HUES6 (cell line): ENCODE data around the gene GATAD2B.
A peak's percentile ranks its signal among the peaks of the same experiment; 100 is the strongest.

Experiments used
- H3K27ac ChIP-seq: 2 replicates; pipeline ENCODE4 v1.7.0; 2013; ENCODE audit warnings: low read depth, mild to moderate bottlenecking, low read length, inconsistent platforms
- H3K27me3 ChIP-seq: 2 replicates; pipeline ENCODE4 v1.6.1; 2013; ENCODE audit warnings: low read length; ENCODE audit not compliant: control insufficient read depth, insufficient read depth
- H3K36me3 ChIP-seq: 2 replicates; pipeline ENCODE4 v1.6.1; 2013; ENCODE audit warnings: low read length; ENCODE audit not compliant: control insufficient read depth, insufficient read depth
- H3K4me1 ChIP-seq: 2 replicates; pipeline ENCODE4 v1.6.1; 2013; ENCODE audit warnings: low read length; ENCODE audit not compliant: control insufficient read depth, insufficient read depth
- H3K4me3 ChIP-seq: 2 replicates; pipeline ENCODE4 v1.5.1; 2013; ENCODE audit warnings: low read depth, low read length
- H3K9ac ChIP-seq: one replicate; pipeline ENCODE4 v1.6.1; 2013; ENCODE audit warnings: mild to moderate bottlenecking, low read length
- H3K9me3 ChIP-seq: 2 replicates; pipeline ENCODE4 v1.6.1; 2013; ENCODE audit warnings: low read depth, low read length; ENCODE audit not compliant: control insufficient read depth, insufficient read depth

Gene GATAD2B

DNA sequence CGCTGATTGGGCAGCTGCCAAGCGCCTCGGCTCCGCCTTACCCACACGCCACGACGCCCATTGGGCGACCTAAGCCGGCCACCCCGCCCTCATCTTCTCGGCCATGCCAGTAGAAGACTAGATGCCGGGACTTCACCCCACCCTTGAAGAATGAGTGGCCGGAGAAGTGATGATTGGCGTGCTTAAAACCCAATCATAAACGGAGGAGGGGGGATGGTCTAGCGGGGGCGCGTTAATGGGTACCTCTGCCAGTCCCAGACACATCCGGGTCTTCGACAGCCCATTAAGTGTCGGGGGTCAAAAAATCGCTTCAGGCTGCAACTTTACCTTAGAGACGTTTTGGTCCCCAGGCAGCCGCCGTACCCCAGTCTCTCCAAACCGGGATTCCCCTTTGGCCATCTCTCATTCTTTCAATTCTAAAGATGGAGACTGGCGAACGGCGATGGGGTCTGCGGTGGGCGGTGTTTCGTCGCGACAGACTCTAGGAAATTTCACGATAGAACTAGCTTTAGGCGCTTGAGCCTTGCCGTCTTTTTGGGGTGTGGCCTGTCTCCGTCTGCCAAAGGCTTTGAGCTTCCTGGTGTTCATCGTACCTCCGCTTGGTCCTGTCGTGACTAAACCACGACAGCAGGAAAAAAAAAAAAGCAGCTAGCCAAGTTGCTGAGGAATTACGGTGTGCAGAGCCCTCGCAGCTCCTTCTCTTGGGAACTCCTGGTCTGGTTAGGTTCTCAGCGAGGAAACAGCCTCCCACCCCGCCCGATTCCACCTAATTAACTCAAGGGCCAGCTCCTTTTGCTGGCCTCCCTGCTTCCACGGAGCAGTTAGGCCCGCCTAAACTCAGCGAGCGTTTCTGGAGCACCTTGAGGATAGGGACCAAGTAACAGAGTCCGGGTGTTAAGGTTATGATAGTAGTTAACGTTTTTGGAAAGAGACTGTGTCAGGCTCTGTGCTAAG lies at the start of gene GATAD2B:
Gene GATAD2B (minus strand): TSS at position 1 of the 954 bp plus-strand sequence. CDS start 94,625 bp downstream, outside the sequence.
- H3K27me3 ChIP-seq: no peaks in the 10 kb centered on the region
- peak within 1 kb of the TSS; percentile 83 for H3K4me3 ChIP-seq
- H3K4me1 ChIP-seq: peaks cover 17% of the 10 kb centered on the region
- peaks cover 9% of the 10 kb centered on the region; the same call in 1 of the 2 replicates for H3K36me3 ChIP-seq
- H3K27ac ChIP-seq: peak within 1 kb of the TSS; percentile 79; the same call in 1 of the 2 replicates
- H3K9me3 ChIP-seq: no peaks in the 10 kb centered on the region
- H3K9ac ChIP-seq: peak within 1 kb of the TSS; percentile 90

DNA sequence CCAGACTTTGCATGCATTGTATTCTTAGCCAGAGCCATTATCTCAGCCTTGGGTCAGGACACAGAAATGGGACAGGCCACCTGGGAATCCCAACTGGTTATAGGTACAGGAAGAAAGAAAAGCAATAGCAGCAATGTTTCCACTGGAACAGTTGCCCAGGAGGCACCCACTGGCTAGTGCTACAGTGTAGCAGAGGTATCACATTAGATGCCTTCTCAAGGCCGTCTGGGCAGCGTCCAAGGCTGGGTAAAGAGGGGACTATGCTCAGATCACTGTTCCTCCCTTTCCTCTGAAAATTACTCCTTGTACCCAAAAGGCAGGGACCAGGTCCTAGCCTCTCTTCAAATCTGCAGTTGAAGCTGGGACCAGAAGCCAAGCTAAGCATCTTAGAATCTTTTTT lies 47.6 kb upstream of the GATAD2B start:
- H3K4me3 ChIP-seq: no peak overlapping the region
- H3K27me3 ChIP-seq: no peaks in the 10 kb centered on the region
- H3K36me3 ChIP-seq: peaks cover 23% of the 10 kb centered on the region
- H3K4me1 ChIP-seq: peaks cover 8% of the 10 kb centered on the region
- H3K9me3 ChIP-seq: no peaks in the 10 kb centered on the region
- no peak overlapping the region for H3K27ac ChIP-seq
- H3K9ac ChIP-seq: no peak overlapping the region

DNA sequence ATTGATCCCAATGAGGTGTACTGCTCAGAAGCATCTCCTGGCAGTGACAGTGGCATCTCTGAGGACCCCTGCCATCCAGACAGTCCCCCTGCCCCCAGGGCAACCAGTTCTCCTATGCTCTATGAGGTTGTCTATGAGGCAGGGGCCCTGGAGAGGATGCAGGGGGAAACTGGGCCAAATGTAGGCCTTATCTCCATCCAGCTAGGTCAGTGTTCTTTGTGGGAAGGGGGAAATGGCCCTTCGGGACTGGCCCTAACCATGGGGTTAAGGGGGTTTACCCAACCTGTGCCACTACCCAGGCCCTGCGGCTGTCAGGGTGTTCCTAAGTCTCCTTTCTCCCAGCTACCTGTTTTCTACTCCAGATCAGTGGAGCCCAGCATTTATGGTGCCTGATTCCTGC lies 46.2 kb upstream of the GATAD2B start:
- H3K36me3 ChIP-seq: peaks cover 12% of the 10 kb centered on the region

DNA sequence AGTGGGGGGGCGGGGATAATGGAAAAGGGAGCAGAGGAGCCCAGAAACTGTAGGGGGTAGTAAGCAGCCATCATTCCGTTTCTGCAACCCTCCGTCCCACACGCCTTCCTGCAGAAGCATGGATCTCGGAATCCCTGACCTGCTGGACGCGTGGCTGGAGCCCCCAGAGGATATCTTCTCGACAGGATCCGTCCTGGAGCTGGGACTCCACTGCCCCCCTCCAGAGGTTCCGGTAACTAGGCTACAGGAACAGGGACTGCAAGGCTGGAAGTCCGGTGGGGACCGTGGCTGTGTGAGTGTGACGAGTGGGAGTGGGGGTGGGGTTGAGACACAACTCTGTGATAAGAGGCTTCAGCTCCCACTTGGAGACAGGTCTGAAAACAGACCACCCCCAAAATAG lies 45.6 kb upstream of the GATAD2B start:
- Histone ChIP-seq H3K27ac (no peak overlapping the region), H3K4me1 (peaks cover 8% of the 10 kb centered on the region), H3K36me3 (peaks cover 6% of the 10 kb centered on the region), H3K4me3 (peak overlapping the region; percentile 78), H3K9ac (peak overlapping the region; percentile 82), H3K9me3 (no peaks in the 10 kb centered on the region), H3K27me3 (no peaks in the 10 kb centered on the region)

More for the DNA sequence above, 46.2 kb upstream of the GATAD2B start:
- H3K4me1 ChIP-seq: peaks cover 8% of the 10 kb centered on the region
- H3K4me3 ChIP-seq: peak overlapping the region; percentile 78; the same call in 1 of the 2 replicates
- no peak overlapping the region for H3K27ac ChIP-seq
- no peaks in the 10 kb centered on the region for H3K9me3 ChIP-seq
- peak overlapping the region; percentile 82 for H3K9ac ChIP-seq
- H3K27me3 ChIP-seq: no peaks in the 10 kb centered on the region

DNA sequence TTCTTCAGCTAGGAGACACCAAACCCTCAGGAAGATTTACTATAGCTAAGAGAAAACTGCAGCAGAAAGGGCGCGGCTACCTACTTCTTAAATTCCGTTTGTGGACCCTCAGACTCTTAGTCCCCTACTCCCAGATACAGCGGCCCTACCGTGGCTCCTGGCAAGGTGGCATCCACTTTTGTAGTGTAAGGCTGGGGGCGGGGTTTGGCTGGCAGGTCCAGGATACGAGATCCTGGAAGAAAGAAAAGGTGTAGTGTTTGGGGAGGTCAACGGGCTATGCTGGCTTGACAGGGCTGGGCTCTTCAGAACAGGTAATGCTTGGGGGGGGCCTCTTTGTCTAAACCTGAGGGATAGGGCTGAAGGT lies 45.2 kb upstream of the GATAD2B start:
- peak overlapping the region; percentile 81 for H3K27ac ChIP-seq
- peak overlapping the region; percentile 78 for H3K4me3 ChIP-seq
- peaks cover 8% of the 10 kb centered on the region for H3K4me1 ChIP-seq
- H3K27me3 ChIP-seq: no peaks in the 10 kb centered on the region
- H3K9me3 ChIP-seq: no peaks in the 10 kb centered on the region
- H3K36me3 ChIP-seq: peaks cover 2% of the 10 kb centered on the region; the same call in 1 of the 2 replicates
- peak overlapping the region; percentile 82 for H3K9ac ChIP-seq

DNA sequence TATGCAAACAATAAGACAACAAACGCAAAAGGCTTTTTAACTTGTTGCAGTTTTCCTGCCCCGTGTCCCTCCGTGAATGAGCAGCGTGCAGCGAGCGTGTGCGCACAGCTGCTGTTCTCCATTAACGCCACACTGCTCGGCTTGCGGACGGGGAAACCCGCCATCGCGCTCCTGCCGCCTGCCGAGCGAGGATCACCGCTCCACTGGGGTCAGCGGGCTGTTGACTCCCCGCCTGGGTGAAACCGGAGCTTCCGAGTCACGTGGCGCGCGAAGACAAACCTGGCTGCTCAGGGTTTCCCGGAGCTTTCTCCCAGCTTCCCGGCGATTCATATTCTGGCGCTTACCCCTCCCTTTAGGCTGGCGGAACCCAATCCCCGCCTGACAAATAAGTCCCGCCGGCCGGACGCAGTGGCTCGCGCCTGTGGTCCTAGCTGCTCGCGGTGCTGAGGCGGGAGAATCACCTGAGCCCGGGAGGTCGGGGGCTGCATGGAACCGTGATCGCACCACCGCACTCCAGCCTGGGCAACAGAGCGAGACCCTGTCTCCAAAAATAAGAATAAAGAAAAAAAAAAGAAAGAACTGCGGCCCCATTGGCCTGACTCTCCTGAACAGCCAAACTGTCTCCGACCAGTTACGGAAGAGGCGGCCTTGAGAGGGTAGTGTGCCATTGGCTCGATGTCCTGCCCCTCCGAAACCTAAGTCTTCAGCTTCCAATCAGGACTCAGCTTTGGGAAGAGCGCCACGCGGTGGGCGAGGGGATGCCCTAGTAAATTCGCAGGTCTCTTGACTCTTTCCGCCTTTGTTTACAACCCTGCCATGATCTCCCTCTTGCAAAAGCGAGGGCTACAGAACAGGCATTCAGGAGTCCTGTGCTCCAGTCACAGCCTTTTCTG lies 44.6 kb upstream of the GATAD2B start, which contains the start of gene CREB3L4:
Gene CREB3L4 (plus strand): TSS at position 796 of the 893 bp plus-strand sequence. CDS start 624 bp downstream, outside the sequence.
- no peaks in the 10 kb centered on the region for H3K9me3 ChIP-seq
- peak within 1 kb of the TSS; percentile 81 for H3K27ac ChIP-seq
- no peaks in the 10 kb centered on the region for H3K36me3 ChIP-seq
- peaks cover 8% of the 10 kb centered on the region for H3K4me1 ChIP-seq
- H3K27me3 ChIP-seq: no peaks in the 10 kb centered on the region
- peak within 1 kb of the TSS; percentile 78 for H3K4me3 ChIP-seq
- peak within 1 kb of the TSS; percentile 82 for H3K9ac ChIP-seq

DNA sequence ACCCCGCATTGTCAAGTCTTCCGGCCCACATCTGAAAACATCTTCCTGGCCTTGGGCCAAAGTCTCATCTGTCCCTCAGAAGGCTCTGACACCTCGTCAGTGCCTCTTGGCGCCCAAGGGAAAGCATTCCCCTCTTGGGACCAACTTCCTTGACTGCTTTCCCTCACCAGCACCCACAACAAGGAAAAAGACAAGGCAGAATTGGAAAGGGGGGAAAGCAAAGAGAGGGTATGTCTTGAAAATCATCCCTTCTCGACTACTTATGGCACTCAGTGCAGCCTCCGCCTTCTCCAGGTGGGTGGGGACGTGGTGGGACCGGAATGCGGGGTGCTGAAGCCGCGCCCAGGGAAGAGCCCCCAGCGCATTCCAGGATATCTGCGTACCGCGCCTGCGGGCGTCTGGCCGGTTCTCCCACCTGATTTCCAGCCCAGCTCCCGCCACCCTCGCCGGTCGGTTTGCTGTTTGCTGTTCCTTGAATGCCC lies 41.1 kb upstream of the GATAD2B start:
- peaks cover 28% of the 10 kb centered on the region for H3K36me3 ChIP-seq
- H3K27ac ChIP-seq: peak overlapping the region; percentile 91
- peak overlapping the region; percentile 89 for H3K4me3 ChIP-seq
- H3K9me3 ChIP-seq: no peaks in the 10 kb centered on the region
- H3K9ac ChIP-seq: peak overlapping the region; percentile 89
- peaks cover 19% of the 10 kb centered on the region for H3K4me1 ChIP-seq
- H3K27me3 ChIP-seq: no peaks in the 10 kb centered on the region

DNA sequence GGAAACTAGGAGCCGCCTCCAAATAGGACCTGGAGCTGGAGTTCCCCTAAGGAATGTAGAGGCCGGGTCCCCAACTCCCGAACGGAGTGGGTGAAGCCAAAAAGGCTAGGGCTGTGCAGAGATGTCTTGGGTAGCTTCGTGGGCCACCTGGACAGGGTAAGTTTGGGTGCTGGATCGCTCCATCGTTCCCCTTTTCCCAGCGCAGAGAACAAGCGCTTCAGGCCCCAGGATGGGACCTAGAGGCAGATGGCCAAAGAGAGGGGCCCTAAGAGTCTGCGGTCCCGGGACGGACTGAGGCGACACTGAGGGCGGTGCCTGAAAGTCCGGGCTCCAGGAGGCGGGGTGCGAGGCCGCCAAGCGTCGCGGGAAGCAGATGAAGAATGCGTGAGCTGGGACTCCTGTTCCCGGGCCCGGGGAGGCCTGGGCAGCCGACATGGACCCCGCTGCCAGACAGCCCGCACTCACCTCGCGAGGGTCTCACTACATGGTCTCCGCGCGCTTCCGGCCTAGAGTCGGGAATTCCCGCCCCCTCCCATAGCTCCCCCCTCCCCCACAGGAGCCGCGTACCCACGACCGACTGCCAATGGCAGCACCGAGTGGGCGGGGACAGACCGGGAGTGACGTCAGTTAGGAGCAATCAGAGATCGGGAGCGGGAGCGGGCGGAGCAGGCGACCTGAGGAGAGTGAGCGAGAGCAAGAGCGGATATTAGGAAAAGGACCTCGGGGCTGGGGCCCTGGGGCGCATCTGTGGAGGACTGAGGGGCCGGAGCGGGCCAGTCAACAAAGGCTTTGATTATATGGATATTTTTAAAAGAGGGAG lies 40.5 kb upstream of the GATAD2B start, which contains the start of gene SLC39A1:
Gene SLC39A1 (minus strand): TSS at position 508 of the 820 bp plus-strand sequence. CDS start 822 bp downstream, outside the sequence.
- Histone ChIP-seq H3K27ac (peak within 1 kb of the TSS; percentile 91), H3K9ac (peak within 1 kb of the TSS; percentile 90), H3K4me3 (peak within 1 kb of the TSS; percentile 89), H3K4me1 (peaks cover 14% of the 10 kb centered on the region), H3K27me3 (no peaks in the 10 kb centered on the region), H3K36me3 (peaks cover 28% of the 10 kb centered on the region), H3K9me3 (no peaks in the 10 kb centered on the region)

DNA sequence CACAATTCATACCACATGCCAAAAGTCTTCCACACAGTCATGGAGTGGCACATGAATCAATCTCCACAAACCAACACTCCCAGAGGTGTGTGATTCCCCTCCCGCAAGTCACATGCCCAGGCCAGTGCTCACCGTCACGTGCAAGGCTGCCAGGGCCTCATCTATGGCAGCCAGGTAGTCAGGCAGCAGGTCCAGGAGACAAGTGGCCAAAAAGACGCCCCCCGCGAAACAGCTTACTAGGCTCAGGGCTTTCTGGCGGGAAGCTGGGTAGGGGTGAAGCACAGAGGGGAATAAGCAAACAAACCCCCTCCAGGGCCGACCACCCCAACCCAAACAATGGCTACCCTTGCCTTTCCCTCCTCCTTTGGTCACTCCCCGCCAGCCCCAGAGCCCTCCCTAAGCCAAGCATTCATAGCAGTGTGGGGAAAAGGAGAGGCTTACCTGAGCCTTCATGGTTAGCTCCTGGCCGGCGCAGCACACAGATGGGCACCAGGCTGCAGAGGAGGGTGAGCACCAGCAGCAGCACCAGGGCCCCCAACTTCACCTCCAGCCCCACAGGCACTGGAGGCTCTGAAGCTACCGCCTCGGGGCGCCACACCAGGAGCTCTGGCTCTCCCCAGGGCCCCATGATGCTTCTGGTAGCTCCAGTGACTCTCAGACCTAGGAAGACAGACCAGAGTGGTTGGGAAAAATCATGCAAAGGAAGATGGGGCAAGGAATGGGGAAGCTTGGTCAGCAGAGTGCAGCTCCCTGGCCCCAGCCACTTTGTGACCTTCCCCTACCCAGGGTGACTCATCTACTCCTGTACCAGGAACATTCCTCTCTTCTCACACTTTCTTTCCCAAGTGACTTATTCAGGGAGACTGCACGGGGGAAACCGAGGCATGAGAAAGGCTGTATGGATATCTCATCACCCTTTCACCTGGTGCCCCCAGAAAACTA lies 39.6 kb upstream of the GATAD2B start:
- H3K27me3 ChIP-seq: no peaks in the 10 kb centered on the region
- peaks cover 14% of the 10 kb centered on the region for H3K4me1 ChIP-seq
- peak overlapping the region; percentile 91 for H3K27ac ChIP-seq

More for the DNA sequence above, 39.6 kb upstream of the GATAD2B start:
- Histone ChIP-seq H3K9ac (peak overlapping the region; percentile 90), H3K9me3 (no peaks in the 10 kb centered on the region), H3K36me3 (peaks cover 28% of the 10 kb centered on the region), H3K4me3 (peak overlapping the region; percentile 89)
